ENCODE results near the gene TRAPPC5.
"Not testable (repeated sequence)": the region's sequence is repeated elsewhere in the genome, so short reads cannot be mapped to it uniquely, and the experiment has no call there.

Gene TRAPPC5

DNA sequence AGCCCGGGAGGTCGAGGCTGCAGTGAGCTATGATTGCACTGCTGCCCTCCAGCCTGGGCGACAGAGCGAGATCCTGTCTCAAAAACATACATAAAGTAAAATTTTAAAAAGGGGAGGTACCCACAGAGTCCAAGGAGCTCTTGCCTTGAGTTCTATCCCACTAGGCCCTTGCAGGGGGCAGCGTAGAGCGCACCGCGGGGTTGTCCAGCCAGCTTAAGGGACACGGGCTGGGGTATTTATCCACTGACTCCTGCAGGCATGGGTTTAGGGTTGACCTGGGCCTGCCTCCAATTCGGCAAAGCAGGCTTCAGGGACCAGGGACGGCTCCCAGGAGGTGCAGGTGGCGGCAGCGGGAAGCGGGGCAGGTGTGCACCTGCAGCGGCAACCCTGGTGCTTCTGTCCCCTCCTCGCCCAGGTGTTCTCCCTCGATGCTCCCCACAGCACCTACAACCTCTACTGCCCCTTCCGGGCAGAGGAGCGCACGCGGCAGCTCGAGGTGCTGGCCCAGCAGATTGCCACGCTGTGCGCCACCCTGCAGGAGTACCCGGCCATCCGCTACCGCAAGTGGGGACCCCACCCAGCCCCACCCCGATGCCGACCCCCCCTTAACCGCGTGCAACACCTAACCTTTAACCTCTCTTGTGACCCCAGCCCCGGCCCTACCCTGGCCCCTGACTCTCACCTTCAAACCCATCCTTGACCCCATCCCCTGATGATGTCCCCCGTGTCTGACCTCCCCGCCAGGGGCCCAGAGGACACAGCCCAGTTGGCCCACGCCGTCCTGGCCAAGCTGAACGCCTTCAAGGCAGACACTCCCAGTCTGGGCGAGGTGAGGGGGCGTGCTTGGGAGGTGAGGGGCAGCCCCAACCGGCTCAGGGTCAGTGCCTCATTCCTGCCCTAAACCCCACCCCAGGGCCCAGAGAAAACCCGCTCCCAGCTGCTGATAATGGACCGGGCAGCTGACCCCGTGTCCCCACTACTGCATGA lies 39.0 kb upstream of the TRAPPC5 start:
- Histone ChIP-seq H3K4me1 (no peaks in the 10 kb centered on the region), H3K27me3 (ENCODE audit: low read depth) (no peaks in the 10 kb centered on the region), H3K36me3 (replicated peaks) (no peaks in the 10 kb centered on the region), H3K9me3 (no peaks in the 10 kb centered on the region), H3K4me3 (no peak overlapping the region)
- in situ Hi-C loops (cut with MboI; ENCODE audit: low sequenced_read_pairs) = no loop called here
- DNase-seq (ENCODE audit: low spot score in 2 of 2) = no peak

DNA sequence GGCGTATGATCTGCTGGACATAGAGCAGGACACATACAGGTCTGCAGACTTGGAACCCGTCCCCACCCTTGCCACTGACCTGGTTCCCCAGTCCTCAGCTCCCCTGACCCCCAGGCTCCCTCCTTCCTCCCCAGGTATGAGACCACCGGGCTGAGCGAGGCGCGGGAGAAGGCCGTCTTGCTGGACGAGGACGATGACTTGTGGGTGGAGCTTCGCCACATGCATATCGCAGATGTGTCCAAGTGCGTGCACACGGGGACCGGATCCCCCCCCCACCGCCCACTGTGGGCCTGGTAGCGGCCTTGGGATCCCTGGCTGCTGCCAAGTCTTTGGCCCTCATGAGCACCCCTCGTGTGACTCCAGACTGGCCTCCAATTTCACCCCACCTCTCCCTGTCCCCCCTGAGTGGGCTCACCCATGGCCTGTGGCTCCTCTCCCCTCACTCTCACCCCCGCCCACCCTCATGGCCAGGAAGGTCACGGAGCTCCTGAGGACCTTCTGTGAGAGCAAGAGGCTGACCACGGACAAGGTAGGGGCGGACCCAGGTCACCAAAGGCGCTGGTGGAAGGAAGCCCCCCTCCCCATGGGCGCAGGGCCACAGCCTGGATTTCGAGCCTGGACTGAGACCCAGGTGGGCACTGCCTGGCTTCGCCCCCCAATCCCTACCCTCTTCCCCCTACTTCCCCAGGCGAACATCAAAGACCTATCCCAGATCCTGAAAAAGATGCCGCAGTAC lies 38.2 kb upstream of the TRAPPC5 start:
- Histone ChIP-seq H3K9me3 (no peaks in the 10 kb centered on the region), H3K27me3 (ENCODE audit: low read depth) (no peaks in the 10 kb centered on the region), H3K4me1 (no peaks in the 10 kb centered on the region), H3K36me3 (replicated peaks) (no peaks in the 10 kb centered on the region), H3K4me3 (no peak overlapping the region)
- in situ Hi-C loops (cut with MboI; ENCODE audit: low sequenced_read_pairs) = no loop called here
- no peak for DNase-seq (ENCODE audit: low spot score in 2 of 2)

GRCh38 chr19:7643031-7643415 lies 37.6 kb upstream of the TRAPPC5 start:
- Histone ChIP-seq H3K27me3 (ENCODE audit: low read depth) (no peaks in the 10 kb centered on the region), H3K36me3 (replicated peaks) (no peaks in the 10 kb centered on the region), H3K4me3 (no peak overlapping the region), H3K9me3 (no peaks in the 10 kb centered on the region), H3K4me1 (no peaks in the 10 kb centered on the region)
- no peak for DNase-seq (ENCODE audit: low spot score in 2 of 2)
- in situ Hi-C loops (cut with MboI; ENCODE audit: low sequenced_read_pairs) = no loop called here

- in situ Hi-C loops (cut with MboI; ENCODE audit: low sequenced_read_pairs); H3K27me3 ChIP-seq (ENCODE audit: low read depth); H3K9me3 ChIP-seq; H3K4me1 ChIP-seq; H3K4me3 ChIP-seq; H3K36me3 ChIP-seq (replicated peaks): not testable (repeated sequence)
- DNase-seq (ENCODE audit: low spot score in 2 of 2) = peak in 1 of 2 experiments; percentile 42
Observed at GRCh38 chr19:7643629-7644549, 36.7 kb upstream of the TRAPPC5 start.

GRCh38 chr19:7644550-7644877 lies 36.1 kb upstream of the TRAPPC5 start:
- Histone ChIP-seq H3K9me3 (no peaks in the 10 kb centered on the region), H3K36me3 (replicated peaks) (no peaks in the 10 kb centered on the region), H3K4me3 (no peak overlapping the region), H3K27me3 (ENCODE audit: low read depth) (no peaks in the 10 kb centered on the region), H3K4me1 (no peaks in the 10 kb centered on the region)
- in situ Hi-C loops (cut with MboI; ENCODE audit: low sequenced_read_pairs) = no loop called here
- no peak for DNase-seq (ENCODE audit: low spot score in 2 of 2)

DNA sequence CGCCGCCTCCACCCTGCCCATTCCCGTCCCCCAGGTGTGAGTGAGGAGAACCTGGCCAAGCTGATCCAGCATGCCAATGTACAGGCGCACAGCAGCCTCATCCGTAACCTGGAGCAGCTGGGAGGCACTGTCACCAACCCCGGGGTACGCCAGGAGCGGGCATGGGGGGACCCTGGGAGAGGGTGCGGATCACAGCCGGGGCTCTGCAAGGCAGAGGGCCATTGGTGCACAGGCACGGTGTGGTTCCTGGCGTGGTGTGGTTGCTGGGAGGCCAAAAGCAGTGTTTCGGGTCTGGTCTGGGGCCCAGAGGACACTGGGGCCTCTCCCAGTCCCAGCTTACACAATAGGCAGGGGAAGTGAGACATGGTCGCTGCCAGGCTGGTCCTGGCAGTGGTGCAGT lies 35.5 kb upstream of the TRAPPC5 start:
- Histone ChIP-seq H3K4me3 (no peak overlapping the region), H3K27me3 (ENCODE audit: low read depth) (no peaks in the 10 kb centered on the region), H3K36me3 (replicated peaks) (no peaks in the 10 kb centered on the region), H3K4me1 (no peaks in the 10 kb centered on the region), H3K9me3 (no peaks in the 10 kb centered on the region)
- in situ Hi-C loops (cut with MboI; ENCODE audit: low sequenced_read_pairs) = no loop called here
- no peak for DNase-seq (ENCODE audit: low spot score in 2 of 2)

DNA sequence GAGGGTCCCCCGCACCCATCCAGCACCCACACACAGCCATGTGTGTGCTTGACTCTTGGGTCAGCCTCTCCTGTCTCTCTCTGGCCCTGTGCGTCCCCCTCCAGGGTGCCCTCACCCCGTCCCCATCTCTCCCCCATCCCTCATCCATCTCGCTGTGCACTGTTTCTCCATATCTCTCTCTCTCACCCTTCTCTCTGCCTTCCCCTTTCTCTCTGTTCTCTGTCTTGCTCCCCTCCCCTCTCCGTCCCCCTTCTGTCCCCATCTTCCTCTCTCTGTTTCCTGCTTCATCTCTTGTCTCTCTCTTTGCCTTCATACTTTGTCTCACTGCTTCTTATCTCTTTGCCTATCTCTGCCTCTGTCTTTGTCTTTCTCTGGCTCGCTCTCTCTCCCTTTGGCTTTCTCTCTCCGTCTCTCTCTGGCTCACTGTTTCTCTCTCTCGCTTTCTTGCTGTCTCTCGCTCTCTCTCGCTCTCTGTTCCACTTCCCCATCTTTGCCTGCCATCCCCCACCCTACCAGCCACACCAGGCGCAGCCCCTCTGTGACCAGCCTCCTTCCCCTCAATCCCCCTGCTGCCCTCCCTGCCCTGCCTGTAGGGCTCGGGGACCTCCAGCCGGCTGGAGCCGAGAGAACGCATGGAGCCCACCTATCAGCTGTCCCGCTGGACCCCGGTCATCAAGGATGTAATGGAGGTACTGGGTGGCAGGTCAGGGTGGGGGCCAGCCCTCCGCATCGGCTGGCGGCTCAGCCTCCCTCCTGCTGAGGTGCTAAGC lies 34.8 kb upstream of the TRAPPC5 start:
- DNase-seq (ENCODE audit: low spot score in 2 of 2) = no peak
- no peak overlapping the region for H3K4me3 ChIP-seq
- no peaks in the 10 kb centered on the region for H3K36me3 ChIP-seq (replicated peaks)
- in situ Hi-C loops (cut with MboI; ENCODE audit: low sequenced_read_pairs) = no loop called here
- H3K9me3 ChIP-seq = no peaks in the 10 kb centered on the region
- H3K27me3 ChIP-seq (ENCODE audit: low read depth) = peaks cover 3% of the 10 kb centered on the region; the same call in 1 of the 2 replicates
- H3K4me1 ChIP-seq = no peaks in the 10 kb centered on the region

DNA sequence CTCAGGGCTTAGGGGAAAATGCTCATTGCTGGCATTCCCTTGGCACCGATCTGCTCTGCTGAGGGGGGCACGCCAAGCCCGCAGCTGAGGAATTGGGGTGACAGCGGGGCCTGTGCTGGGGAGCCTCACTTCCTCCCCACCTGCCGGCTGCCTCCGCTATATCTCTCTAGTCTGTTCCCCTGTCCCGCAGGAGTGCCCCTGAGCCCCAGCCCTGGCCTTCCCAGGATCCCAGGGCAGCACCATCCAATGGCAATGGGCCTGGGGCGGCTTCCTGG lies 34.3 kb upstream of the TRAPPC5 start:
- in situ Hi-C loops (cut with MboI; ENCODE audit: low sequenced_read_pairs) = no loop called here
- no peak for DNase-seq (ENCODE audit: low spot score in 2 of 2)
- Histone ChIP-seq H3K4me3 (no peak overlapping the region), H3K27me3 (ENCODE audit: low read depth) (peaks cover 8% of the 10 kb centered on the region), H3K9me3 (no peaks in the 10 kb centered on the region), H3K36me3 (replicated peaks) (no peaks in the 10 kb centered on the region), H3K4me1 (no peaks in the 10 kb centered on the region)

DNA sequence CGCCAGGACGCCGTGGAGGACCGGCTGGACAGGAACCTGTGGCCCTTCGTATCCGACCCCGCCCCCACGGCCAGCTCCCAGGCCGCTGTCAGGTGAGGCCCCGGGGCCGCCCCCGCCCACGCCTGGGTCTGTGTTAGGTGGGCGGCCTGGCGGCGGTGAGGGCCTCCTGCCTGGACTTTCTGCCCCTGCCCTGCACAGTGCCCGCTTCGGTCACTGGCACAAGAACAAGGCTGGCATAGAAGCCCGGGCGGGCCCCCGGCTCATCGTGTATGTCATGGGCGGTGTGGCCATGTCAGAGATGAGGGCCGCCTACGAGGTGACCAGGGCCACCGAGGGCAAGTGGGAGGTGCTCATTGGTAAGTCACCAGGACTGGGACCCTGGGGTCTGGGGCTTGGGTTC lies 33.5 kb upstream of the TRAPPC5 start:
- Histone ChIP-seq H3K4me1 (peaks cover under 1% of the 10 kb centered on the region; the same call in 1 of the 2 replicates), H3K36me3 (replicated peaks) (no peaks in the 10 kb centered on the region), H3K27me3 (ENCODE audit: low read depth) (peaks cover 9% of the 10 kb centered on the region), H3K9me3 (no peaks in the 10 kb centered on the region), H3K4me3 (no peak overlapping the region)
- in situ Hi-C loops (cut with MboI; ENCODE audit: low sequenced_read_pairs) = no loop called here
- no peak for DNase-seq (ENCODE audit: low spot score in 2 of 2)

DNA sequence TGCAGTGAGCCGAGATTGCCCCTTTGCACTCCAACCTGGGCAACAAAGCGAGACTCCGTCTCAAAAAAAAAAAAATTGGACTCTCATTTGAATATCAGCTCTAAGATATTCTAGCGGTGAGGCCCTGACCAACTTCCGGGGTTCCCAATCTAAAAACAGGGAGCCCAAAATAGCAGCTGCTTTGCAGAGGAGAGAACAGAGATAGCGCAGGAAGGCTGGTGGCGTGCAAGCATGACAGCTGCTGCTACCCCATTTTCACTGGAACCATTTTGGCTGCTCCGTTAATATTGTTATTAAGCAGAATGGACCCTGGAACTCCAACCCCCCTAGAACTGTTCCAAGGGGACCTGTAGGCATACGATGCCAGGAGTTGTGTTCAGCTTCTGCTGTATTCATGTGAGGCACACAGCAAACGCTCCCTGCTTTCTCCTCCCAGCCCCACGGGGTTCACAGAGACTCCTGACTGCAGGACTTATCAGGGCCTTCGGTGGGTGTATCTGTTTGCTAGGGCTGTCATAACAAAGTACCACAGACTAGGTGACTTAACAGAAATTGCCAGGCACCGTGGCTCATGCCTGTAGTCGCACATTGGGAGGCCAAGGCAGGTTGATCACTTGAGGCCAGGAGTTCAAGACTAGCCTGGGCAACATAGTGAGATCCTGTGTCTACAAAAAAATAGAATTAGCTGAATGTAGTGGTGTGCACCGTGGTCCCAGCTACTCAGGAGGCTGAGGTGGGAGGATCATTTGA lies 32.2 kb upstream of the TRAPPC5 start:
- Histone ChIP-seq H3K36me3 (replicated peaks) (no peaks in the 10 kb centered on the region), H3K4me3 (no peak overlapping the region), H3K9me3 (no peaks in the 10 kb centered on the region), H3K4me1 (peaks cover 4% of the 10 kb centered on the region), H3K27me3 (ENCODE audit: low read depth) (peaks cover 9% of the 10 kb centered on the region)
- DNase-seq (ENCODE audit: low spot score in 2 of 2) = no peak
- in situ Hi-C loops (cut with MboI; ENCODE audit: low sequenced_read_pairs) = no loop called here

DNA sequence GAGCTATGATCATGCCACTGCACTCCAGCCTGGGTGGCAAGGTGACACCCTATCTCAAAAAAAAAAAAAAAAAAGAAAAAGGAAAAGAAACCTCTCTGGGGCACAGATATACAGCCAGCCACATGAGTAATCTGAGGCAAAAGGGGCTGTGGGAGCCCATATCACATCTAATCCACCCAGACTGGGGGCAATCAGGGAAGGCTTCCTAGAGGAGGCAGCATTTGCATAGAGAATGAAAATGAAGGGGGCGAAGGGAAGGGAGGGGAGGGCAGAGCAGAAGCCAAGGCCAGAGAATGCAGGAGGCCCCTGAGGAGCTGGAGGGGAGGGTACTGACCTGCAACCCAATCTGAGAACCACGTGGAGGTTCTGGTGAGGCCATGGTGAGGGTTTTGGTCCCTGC lies 30.5 kb upstream of the TRAPPC5 start:
- in situ Hi-C loops (cut with MboI; ENCODE audit: low sequenced_read_pairs) = no loop called here

DNA sequence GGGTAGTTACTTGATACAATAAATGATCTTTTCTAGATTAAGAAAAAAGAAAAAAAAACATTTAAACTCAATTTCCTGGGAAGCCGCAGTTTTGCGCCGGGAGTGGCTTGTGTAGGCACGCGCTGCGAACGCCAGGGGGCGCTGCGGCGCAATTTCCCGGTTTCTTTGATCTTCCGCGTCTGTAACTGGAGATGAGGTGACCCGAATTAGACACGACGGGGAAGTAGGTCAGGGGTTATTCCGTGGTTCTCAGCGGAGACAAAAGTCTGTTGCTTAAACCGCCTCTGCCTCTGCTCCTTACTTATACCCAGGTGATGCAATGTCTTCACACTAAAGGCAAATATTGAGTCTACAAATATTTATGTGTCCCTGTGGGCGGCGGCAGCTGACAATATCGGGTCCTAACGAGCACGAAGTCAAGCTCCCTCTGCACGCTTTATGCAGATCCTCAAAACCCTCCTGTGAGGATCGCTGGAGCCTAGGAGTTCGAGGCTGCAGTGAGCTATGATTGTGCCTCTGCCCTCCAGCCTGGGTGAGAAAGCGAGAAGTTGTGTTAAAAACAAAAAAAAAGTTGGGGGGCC lies 28.5 kb upstream of the TRAPPC5 start:
- H3K4me1 ChIP-seq = peaks cover 4% of the 10 kb centered on the region
- no peak overlapping the region for H3K4me3 ChIP-seq
- peak; percentile 81 to 89 for DNase-seq (ENCODE audit: low spot score in 2 of 2)
- H3K27me3 ChIP-seq (ENCODE audit: low read depth) = peaks cover 9% of the 10 kb centered on the region
- no peaks in the 10 kb centered on the region for H3K9me3 ChIP-seq
- in situ Hi-C loops (cut with MboI; ENCODE audit: low sequenced_read_pairs) = no loop called here
- H3K36me3 ChIP-seq (replicated peaks) = no peaks in the 10 kb centered on the region

More for the DNA sequence above, 30.5 kb upstream of the TRAPPC5 start:
- Histone ChIP-seq H3K36me3 (replicated peaks) (no peaks in the 10 kb centered on the region), H3K4me3 (no peak overlapping the region), H3K9me3 (no peaks in the 10 kb centered on the region), H3K4me1 (peaks cover 4% of the 10 kb centered on the region), H3K27me3 (ENCODE audit: low read depth) (peaks cover 9% of the 10 kb centered on the region)
- no peak for DNase-seq (ENCODE audit: low spot score in 2 of 2)

Data from HAP-1 (cell line).